Measurements from ENCODE around the gene FKBP10. TPM values are rescaled to one million over a fixed set of nuclear protein-coding genes. Genes with fewer than 3 reads are reported as not detected.

The FKBP10 gene
- total and polyA plus RNA-seq, 10 of the 15 experiments (the other 5 are each of a cell fraction or from before 2014, with no cell fraction given): 0.02 to 4.7 (median 1.8) TPM

- Histone ChIP-seq H3K79me2 (ENCODE audit: control insufficient read depth, insufficient read depth, low read length) (no peaks in the 10 kb centered on the region), H3K27ac (ENCODE audit: control insufficient read depth, insufficient read depth) (no peak overlapping the region), H3K4me2 (ENCODE audit: control insufficient read depth, insufficient read depth) (no peak overlapping the region), H3K9me3 (replicated peaks; ENCODE audit: control insufficient read depth, insufficient read depth, low read length) (no peaks in the 10 kb centered on the region), H3K9ac (ENCODE audit: control insufficient read depth, insufficient read depth, low read length) (no peak overlapping the region), H3K4me3 (no peak overlapping the region), H4K20me1 (ENCODE audit: control insufficient read depth, insufficient read depth) (no peaks in the 10 kb centered on the region), H3K36me3 (ENCODE audit: control insufficient read depth in 2 of 2, insufficient read depth in 2 of 2, low read length in 1 of 2) (no peaks in the 10 kb centered on the region), H3K27me3 (replicated peaks in 1 of 2; ENCODE audit: control insufficient read depth in 2 of 2, insufficient read depth in 2 of 2, low read length in 1 of 2) (no peaks in the 10 kb centered on the region; a peak in 1 of 4 replicates), H2AFZ (ENCODE audit: control insufficient read depth, low read depth, low read length) (no peak overlapping the region), H3K4me1 (ENCODE audit: control insufficient read depth, insufficient read depth, low read length) (no peaks in the 10 kb centered on the region)
- DNase-seq (ENCODE audit: low read depth, low spot score): no peak
- intact Hi-C loops (cut with micrococcal nuclease; ENCODE audit: unreplicated experiment) (no loop called here), in situ Hi-C loops (cut with MboI) (no loop called here)
- ChIA-PET SMC1A (ENCODE audit: uncharacterized antibody, unreplicated experiment) (interaction anchor here (1.0 to 1.1 kb wide), 2 partner anchors 28 to 99 kb away, joined by 3 read pairs; no protein-coding TSS in a partner anchor), POLR2A (no interaction called here), CTCF (interaction anchor here (0.6 to 0.9 kb wide), 3 partner anchors 22 to 58 kb away, joined by 3 to 4 read pairs (median 3); no protein-coding TSS in a partner anchor), RAD21 (ENCODE audit: unreplicated experiment) (no interaction called here)
- 15% methylated on average over 12 of the region's 12 CpGs for WGBS (ENCODE audit: insufficient coverage, insufficient replicate concordance, low lambda C conversion rate, missing lambda C conversion rate)
- no peak for ATAC-seq
- no peak for FAIRE-seq
- no peak for TF ChIP-seq PML (IDR thresholded peaks at IDR 0.05; ENCODE audit: low read length)
- TF ChIP-seq SREBF2 (IDR thresholded peaks at IDR 0.05; ENCODE audit: low read length): no peak
- TF ChIP-seq, protein P1, sequence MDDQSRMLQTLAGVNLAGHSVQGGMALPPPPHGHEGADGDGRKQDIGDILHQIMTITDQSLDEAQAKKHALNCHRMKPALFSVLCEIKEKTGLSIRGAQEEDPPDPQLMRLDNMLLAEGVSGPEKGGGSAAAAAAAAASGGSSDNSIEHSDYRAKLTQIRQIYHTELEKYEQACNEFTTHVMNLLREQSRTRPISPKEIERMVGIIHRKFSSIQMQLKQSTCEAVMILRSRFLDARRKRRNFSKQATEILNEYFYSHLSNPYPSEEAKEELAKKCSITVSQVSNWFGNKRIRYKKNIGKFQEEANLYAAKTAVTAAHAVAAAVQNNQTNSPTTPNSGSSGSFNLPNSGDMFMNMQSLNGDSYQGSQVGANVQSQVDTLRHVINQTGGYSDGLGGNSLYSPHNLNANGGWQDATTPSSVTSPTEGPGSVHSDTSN (IDR thresholded peaks at IDR 0.05; ENCODE audit: insufficient replicate concordance, low read depth, low read length): no peak
- TF ChIP-seq FOXK2 (IDR thresholded peaks at IDR 0.05): no peak
- no peak for TF ChIP-seq SIN3A (IDR thresholded peaks at IDR 0.05; ENCODE audit: low read depth, low read length)
- TF ChIP-seq ZNF274 (IDR thresholded peaks at IDR 0.05; ENCODE audit: insufficient read depth, insufficient read length): no peak
- TF ChIP-seq, protein P2, sequence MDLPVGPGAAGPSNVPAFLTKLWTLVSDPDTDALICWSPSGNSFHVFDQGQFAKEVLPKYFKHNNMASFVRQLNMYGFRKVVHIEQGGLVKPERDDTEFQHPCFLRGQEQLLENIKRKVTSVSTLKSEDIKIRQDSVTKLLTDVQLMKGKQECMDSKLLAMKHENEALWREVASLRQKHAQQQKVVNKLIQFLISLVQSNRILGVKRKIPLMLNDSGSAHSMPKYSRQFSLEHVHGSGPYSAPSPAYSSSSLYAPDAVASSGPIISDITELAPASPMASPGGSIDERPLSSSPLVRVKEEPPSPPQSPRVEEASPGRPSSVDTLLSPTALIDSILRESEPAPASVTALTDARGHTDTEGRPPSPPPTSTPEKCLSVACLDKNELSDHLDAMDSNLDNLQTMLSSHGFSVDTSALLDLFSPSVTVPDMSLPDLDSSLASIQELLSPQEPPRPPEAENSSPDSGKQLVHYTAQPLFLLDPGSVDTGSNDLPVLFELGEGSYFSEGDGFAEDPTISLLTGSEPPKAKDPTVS (IDR thresholded peaks at IDR 0.05; ENCODE audit: low read depth, low read length): no peak
- TF ChIP-seq BHLHE40 (IDR thresholded peaks at IDR 0.05; ENCODE audit: borderline replicate concordance in 1 of 2, low read depth in 2 of 2, low read length in 1 of 2): no peak
- TF ChIP-seq PRDM15 (CRISPR knock-in tag; IDR thresholded peaks at IDR 0.05): no peak
- no peak for TF ChIP-seq FOS (IDR thresholded peaks at IDR 0.05; ENCODE audit: borderline replicate concordance, extremely low read depth, insufficient read length)
- no peak for TF ChIP-seq RELA (IDR thresholded peaks at IDR 0.05; ENCODE audit: borderline replicate concordance, partially characterized antibody)
- TF ChIP-seq SRF (IDR thresholded peaks at IDR 0.05; ENCODE audit: low read depth in 2 of 2, low read length in 2 of 2): no peak
- TF ChIP-seq POLR2A (IDR thresholded peaks at IDR 0.05; ENCODE audit: low read depth, low read length): no peak
- no peak for TF ChIP-seq SPI1 (IDR thresholded peaks at IDR 0.05; ENCODE audit: borderline replicate concordance, insufficient read depth, low read depth, low read length)
- TF ChIP-seq RFX5 (IDR thresholded peaks at IDR 0.05; ENCODE audit: low read depth, low read length): no peak
- BruUV-seq (replicated peaks): no TSS peak
These were observed 35.1 kb upstream of the FKBP10 start for GRCh38 chr17:41777574-41778188.

Measured in GM12878 (cell line).